Measurements from ENCODE around the gene DNAJB12.

- TF ChIP-seq YY1 (IDR thresholded peaks at IDR 0.05; ENCODE audit: insufficient read depth, insufficient read length) (no peak), ZNF274 (IDR thresholded peaks at IDR 0.05; ENCODE audit: low read depth, low read length) (no peak), SUZ12 (IDR thresholded peaks at IDR 0.05; ENCODE audit: extremely low read depth, insufficient read depth, insufficient read length) (no peak)
Measured at GRCh38 chr10:72328045-72328828, 26.5 kb downstream of the DNAJB12 start.
